Tongue (tissue), 2 donors: ENCODE data around the gene SLMAP. TPM values are rescaled to one million over a fixed set of nuclear protein-coding genes. Genes with fewer than 3 reads are reported as not detected.
A peak's percentile ranks its signal among the peaks of the same experiment; 100 is the strongest.

Source experiments
- DNase-seq: peaks from one replicate; pipeline ENCODE4 v3.0.0-alpha.2; 2015
- total RNA-seq: library from RNA; depleted of rRNA; stranded (reverse); fragments of >200 nt; gene quantifications from one replicate; pipeline ENCODE4 v1.2.3, GENCODE V29; 2014

SLMAP gene
- total RNA-seq, 1 donor from 2014 or later = 133 TPM

DNA sequence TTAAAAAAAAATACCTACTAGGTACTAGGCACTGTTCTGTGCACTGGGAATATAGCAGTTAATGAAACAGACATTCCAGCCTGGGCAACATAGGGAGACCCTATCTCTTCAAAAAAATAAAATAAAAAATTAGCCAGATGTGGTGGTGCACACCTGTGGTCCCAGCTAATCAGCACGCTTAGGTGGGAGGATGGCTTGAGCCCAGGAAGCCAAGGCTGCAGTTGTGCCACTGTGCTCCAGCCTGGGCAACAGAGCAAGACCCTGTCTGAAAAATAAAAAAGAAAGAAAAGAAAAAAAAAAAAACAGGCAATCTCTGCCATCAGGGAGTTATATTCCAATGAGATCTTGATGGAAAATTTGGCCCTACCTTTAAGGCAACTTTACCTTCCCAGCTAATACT is 137.0 kb downstream of the SLMAP start:
- DNase-seq = no peak

GRCh38 chr3:57893668-57894067 is 137.6 kb downstream of the SLMAP start:
- no peak for DNase-seq

GRCh38 chr3:57896031-57896430 is 139.9 kb downstream of the SLMAP start:
- DNase-seq = peak; percentile 81

DNA sequence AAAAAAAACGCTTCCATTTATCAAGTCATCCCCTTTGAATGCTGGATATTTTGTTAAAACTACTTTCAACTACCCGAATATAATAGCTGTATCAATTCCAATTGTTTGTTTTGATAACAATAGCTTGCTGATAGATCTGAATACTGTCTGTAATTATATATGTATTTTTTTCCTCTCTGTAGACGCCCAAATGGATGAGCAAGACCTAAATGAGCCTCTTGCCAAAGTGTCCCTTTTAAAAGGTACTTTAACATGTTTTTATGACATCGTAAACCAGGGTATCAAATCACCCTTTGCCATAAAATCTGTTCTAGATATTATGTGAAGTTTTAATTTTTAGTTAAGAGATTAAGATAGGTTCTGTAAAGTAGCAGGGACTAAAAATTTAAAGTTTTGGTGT is 140.6 kb downstream of the SLMAP start:
- no peak for DNase-seq

DNA sequence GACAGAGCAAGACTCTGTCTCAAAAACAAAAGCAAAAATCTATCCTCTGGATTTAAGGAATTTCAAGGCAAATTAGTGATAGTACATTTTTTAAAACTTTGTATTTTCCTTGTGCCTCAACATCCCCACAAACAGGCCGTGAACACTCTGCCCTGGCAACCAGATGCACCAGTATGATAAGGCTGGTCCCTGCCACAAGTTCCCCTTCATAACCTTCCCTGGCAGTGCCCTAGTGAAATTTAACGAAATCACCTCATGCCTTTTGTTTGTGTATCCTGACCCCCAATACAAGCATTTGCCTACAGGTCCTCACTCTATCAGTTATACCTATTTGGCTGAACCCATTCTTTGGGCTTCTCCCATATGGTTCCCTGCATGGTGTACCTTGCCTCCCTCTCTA is 144.7 kb downstream of the SLMAP start:
- no peak for DNase-seq

GRCh38 chr3:57903124-57903890 is 147.2 kb downstream of the SLMAP start:
- peak; percentile 30 for DNase-seq

- peak; percentile 22 for DNase-seq
These were observed 154.9 kb downstream of the SLMAP start for GRCh38 chr3:57910990-57911389.

DNA sequence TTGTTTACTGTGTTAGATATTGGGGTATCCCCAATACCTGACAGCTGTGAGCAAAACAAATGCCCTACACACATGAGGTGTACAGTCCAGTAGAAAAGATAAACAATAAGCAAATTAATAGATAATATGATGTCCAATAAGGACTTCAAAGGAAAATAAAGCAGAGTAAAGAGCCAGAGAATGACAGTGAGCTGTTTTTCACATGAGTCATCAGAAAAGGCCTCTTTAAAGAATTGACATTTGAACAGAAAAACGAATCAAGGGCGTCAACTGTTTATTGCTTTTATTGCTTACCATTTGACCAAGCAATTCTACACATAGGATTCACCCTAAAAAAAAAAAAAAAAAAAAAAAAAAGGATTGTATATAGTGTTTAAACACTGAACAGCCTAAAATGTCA is 155.5 kb downstream of the SLMAP start:
- DNase-seq = no peak

GRCh38 chr3:57917601-57918000 is 161.5 kb downstream of the SLMAP start:
- DNase-seq = no peak

DNA sequence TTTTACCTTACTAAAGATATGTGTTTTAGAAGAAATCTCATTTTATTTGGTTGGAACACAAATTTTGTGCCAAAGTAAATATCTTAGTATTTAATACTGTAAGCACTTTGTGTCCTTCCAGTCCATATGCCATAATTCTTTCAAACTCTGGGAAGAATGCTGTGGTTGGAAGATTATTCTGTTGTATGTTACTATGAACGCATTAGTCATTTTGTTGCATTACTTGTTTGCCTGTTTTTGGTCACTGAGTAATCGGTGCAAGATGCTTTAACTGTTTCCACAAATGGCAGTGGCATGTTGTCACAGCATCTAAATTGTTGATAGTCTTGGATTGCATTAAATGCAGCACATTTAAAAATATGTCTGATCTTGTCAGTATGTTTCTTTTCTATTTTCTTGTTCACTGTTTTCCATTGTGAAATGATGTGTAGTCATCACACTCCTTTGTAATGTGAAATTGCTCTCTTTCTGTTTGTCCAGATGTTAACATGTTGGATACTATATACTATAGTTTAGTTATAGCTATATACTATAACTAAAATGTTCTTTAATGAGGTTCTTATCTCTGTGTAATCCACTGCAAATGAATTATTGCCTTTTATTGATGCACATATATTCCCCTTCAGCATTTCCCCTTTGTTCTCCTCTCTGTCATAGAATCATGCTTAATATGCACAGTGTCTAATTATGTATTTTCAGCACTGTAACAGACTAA is 162.2 kb downstream of the SLMAP start:
- DNase-seq = no peak

DNA sequence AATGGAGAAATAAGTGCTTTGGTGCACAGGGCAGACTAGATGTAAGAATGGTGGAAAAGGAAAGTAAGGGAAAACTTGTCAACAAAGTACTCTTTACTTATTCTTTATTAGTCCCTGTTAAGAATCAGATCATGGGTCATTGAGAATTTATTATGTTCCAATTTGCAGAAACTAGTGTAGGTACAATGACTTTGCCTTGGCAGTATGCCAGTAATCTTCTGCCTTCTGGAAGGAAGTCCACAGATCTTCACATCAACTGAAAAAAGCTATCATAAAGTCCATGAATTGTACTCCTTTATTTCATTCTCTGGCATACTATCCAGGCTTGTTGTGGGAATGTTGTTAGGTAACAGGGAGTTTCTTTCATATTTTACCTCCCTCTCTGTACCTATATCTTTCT is 163.9 kb downstream of the SLMAP start:
- DNase-seq = no peak

DNA sequence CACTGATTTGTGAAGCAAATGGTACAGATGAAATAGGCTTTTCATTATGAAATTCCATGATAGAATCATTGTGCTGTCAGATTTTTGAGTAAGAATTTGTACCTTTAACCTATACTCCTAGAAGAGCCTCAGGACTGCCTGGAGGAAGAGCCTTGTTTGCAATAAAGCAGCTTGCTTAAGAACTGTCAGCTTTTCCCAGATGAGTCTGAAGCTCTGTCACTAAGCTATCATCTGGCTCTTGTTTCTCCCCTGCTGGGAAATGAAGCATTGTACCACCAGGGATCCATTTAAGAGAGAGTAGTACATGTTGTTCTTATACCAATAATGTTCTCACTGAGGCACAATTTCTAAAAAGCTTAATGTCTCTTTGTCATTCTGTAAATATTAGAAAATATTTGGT is 167.0 kb downstream of the SLMAP start:
- no peak for DNase-seq

- no peak for DNase-seq
These were observed 167.6 kb downstream of the SLMAP start for GRCh38 chr3:57923752-57924151.

- no peak for DNase-seq
These were observed 171.1 kb downstream of the SLMAP start for GRCh38 chr3:57927166-57927565.

GRCh38 chr3:57927916-57928315 is 171.8 kb downstream of the SLMAP start:
- DNase-seq = no peak

DNA sequence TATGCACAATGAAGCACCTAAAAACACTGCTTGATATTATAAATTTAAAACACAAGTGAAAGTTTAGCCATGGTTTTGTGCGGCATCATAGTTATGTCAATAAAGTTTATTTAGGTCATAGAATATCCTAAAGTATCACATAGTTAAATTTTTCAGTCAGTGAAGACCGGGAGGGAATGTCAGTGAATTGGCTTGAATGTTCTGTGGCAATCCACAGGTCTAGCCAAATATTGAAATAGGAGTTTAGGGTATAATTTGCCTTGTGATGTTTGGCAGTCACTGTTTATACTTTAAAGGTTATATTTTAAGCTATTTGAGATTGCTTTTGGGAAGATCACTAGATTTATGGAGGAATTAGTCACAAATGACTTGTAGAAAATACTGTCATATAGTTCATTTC is 172.4 kb downstream of the SLMAP start:
- DNase-seq = no peak

DNA sequence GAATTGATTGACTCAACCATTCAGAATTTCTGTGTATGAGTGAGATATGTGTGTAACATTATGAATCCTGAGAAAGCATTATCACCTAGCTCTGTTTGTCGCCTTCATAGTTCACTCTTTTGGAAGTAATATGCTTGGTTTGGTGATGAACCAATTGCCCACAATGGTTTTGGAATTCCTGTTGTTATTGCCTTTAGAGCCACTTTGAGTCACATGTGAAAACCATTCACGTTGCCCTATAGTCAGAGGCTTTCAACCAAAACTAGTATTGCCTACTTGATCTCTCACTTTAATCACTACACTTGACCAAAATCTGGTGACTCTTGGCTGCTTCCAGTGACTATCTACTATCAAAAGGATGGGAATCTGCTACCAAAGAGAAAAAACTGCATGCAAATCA is 173.9 kb downstream of the SLMAP start:
- DNase-seq = no peak

DNA sequence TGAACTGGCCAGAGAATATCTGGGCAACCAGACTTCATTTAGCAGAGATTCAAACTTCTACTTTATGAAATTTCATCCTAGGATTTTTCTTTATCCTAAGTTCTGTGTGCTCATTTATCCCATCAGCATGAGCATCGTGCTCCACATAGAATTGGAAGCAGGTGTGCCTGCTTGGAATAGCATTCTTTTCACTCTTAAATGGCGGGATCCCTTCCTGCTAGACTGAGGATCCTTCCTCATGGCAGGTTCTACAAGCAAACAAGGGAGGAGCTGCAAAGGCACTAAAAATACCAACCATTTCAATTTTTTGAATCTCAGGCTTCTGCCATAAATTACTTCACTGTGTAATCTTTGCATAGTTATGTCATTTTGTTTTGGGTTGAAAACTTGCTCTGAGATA is 177.5 kb downstream of the SLMAP start:
- DNase-seq = no peak

GRCh38 chr3:57934373-57934772 is 178.3 kb downstream of the SLMAP start:
- DNase-seq = no peak

DNA sequence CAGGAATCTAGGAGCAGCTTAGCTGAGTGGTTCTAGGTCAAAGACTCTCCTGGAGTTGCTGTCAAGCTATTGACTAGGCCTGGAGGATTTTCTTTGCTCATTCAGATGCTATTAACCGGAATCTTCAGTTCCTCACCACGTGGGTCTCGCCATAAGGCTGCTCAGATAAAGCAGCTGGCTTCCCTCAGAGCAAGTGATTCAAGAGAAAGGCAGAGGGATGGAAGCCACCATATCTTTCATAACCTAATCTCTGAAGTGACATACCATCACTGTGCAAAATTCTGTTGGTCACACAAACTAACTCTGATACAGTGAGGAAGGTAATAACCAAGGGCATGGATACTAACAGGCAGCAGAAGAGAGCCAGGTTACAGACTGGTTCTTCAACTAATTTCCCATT is 179.4 kb downstream of the SLMAP start:
- DNase-seq = no peak

- no peak for DNase-seq
These were observed 181.0 kb downstream of the SLMAP start for GRCh38 chr3:57937092-57937491.

GRCh38 chr3:57939775-57940174 is 183.7 kb downstream of the SLMAP start:
- DNase-seq = no peak

- DNase-seq = no peak
These were observed 186.3 kb downstream of the SLMAP start for GRCh38 chr3:57942388-57942787.

DNA sequence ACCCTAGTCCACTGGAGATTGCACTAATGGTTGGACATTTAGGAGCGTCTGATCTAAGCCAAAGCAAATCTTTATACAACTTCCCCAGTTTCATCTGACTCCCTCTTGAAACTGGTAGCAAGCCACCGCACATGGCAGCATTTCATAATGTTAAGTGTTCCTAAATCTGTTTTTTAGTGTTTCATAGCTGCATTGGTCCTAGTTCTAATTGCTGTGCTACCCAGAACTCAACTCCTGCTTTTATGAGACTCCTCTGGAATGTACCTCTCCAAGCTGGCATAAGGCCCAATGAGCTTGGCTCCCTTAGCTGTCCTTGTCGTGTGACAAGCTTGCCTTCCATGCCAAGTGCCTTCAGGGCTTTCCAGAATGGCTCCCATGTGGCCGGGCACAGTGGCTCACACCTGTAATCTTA is 186.8 kb downstream of the SLMAP start:
- no peak for DNase-seq
